ENCODE measurements around the gene MITF.

The MITF gene

GRCh38 chr3:69999140-70000027 lies 260.1 kb downstream of the MITF start, which contains the start of gene SAMMSON:
SAMMSON (plus strand) TSS chr3:69999733.
- in situ Hi-C loops (cut with HindIII; ENCODE audit: low sequenced_read_pairs), result no loop called here
- TF ChIP-seq CTCF (IDR thresholded peaks at IDR 0.05; ENCODE audit: low read depth, low read length, missing control alignments), result no peak
- no peak for DNase-seq (ENCODE audit: low read depth)
- H3K4me3 ChIP-seq (ENCODE audit: low read depth, low read length), result no peak within 1 kb of the TSS

GRCh38 chr3:70000028-70000410 lies 260.8 kb downstream of the MITF start:
- no peak for DNase-seq (ENCODE audit: low read depth)
- no peak for TF ChIP-seq CTCF (IDR thresholded peaks at IDR 0.05; ENCODE audit: low read depth, low read length, missing control alignments)
- in situ Hi-C loops (cut with HindIII; ENCODE audit: low sequenced_read_pairs), result no loop called here
- no peak overlapping the region for H3K4me3 ChIP-seq (ENCODE audit: low read depth, low read length)

DNA sequence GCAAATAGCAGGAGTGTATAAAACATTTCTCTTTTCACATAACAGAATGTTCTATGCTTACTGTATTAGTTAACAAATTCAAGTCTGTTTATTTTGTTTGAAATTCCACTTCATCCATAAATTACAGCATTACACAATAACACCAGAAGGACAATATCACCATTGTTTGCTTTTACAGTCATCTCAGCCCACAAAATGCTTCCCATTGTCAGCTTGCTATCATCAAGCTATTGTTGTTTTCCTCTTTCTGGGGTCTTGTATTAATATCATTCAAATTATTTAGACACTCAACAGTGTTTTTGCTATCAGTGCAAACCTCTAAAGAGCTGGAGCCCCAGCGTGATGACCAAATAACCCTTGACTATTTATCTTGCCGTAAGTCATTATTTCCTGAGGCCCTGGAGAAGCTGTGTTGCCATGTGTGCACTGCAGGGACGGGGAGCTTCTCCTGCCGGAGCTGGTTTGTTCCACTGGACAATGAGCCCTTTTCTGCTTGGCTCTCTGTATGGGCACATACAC lies 261.4 kb downstream of the MITF start:
- TF ChIP-seq CTCF (IDR thresholded peaks at IDR 0.05; ENCODE audit: low read depth, low read length, missing control alignments), result no peak
- H3K4me3 ChIP-seq (ENCODE audit: low read depth, low read length), result no peak overlapping the region
- DNase-seq (ENCODE audit: low read depth), result no peak
- in situ Hi-C loops (cut with HindIII; ENCODE audit: low sequenced_read_pairs), result no loop called here

- DNase-seq (ENCODE audit: low read depth), result no peak
- in situ Hi-C loops (cut with HindIII; ENCODE audit: low sequenced_read_pairs), result no loop called here
- TF ChIP-seq CTCF (IDR thresholded peaks at IDR 0.05; ENCODE audit: low read depth, low read length, missing control alignments), result no peak
- no peak overlapping the region for H3K4me3 ChIP-seq (ENCODE audit: low read depth, low read length)
These were observed 263.9 kb downstream of the MITF start for GRCh38 chr3:70003119-70003518.

DNA sequence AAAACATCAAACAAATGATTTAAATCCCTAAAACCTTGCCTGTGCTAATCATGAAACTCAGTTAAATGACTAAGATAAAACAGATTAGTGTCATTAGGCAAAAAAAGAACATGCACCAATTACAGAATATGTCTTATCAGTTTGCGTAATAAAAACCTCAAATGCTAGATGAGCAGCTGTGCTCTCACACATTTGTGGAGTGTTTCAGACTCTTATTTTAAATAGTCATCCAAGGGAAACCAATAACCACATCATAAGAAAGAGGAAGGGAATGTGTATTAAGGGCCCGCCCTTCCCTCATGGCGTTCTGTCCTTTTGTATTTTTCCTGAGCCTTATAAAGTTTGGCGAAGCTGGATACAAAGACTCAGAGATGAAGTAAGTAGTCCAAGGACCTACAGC lies 266.8 kb downstream of the MITF start:
- in situ Hi-C loops (cut with HindIII; ENCODE audit: low sequenced_read_pairs), result no loop called here
- no peak for TF ChIP-seq CTCF (IDR thresholded peaks at IDR 0.05; ENCODE audit: low read depth, low read length, missing control alignments)
- no peak for DNase-seq (ENCODE audit: low read depth)
- H3K4me3 ChIP-seq (ENCODE audit: low read depth, low read length), result no peak overlapping the region

GRCh38 chr3:70010346-70010745 lies 271.1 kb downstream of the MITF start:
- no peak for TF ChIP-seq CTCF (IDR thresholded peaks at IDR 0.05; ENCODE audit: low read depth, low read length, missing control alignments)
- in situ Hi-C loops (cut with HindIII; ENCODE audit: low sequenced_read_pairs), result no loop called here
- no peak overlapping the region for H3K4me3 ChIP-seq (ENCODE audit: low read depth, low read length)
- DNase-seq (ENCODE audit: low read depth), result no peak
